Mesodermal cell (in vitro differentiated cells): ENCODE results near the gene SYNCRIP.
A peak's percentile ranks its signal among the peaks of the same experiment; 100 is the strongest.

Source experiments
- H3K27ac ChIP-seq: 2 replicates; pipeline ENCODE4 v1.7.0; 2013; ENCODE audit warnings: mild to moderate bottlenecking, low read depth, low read length, moderate library complexity; ENCODE audit not compliant: severe bottlenecking
- H3K36me3 ChIP-seq: 2 replicates; pipeline ENCODE4 v1.7.1; 2013; ENCODE audit warnings: mild to moderate bottlenecking, low read length, moderate library complexity; ENCODE audit not compliant: control insufficient read depth, insufficient read depth
- H3K4me1 ChIP-seq: one replicate; pipeline ENCODE4 v1.7.1; 2013; ENCODE audit warnings: mild to moderate bottlenecking, low read length; ENCODE audit not compliant: insufficient read depth, control insufficient read depth, poor library complexity, severe bottlenecking
- H3K4me3 ChIP-seq: 2 replicates; pipeline ENCODE4 v1.7.0; 2013; ENCODE audit warnings: low read length, control low read depth, mild to moderate bottlenecking; ENCODE audit not compliant: insufficient read depth, poor library complexity, severe bottlenecking; ENCODE audit errors: extremely low read depth
- H3K9me3 ChIP-seq: 2 replicates; pipeline ENCODE4 v1.7.1; 2013; ENCODE audit warnings: mild to moderate bottlenecking, low read length, moderate library complexity; ENCODE audit not compliant: control insufficient read depth
- WGBS, 2 experiments: methylation state at CpG; one replicate each; pipeline ENCODE4 v1.1.5; 2013; ENCODE audit warnings: missing lambda C conversion rate in 2 of 2; ENCODE audit not compliant: insufficient coverage in 2 of 2; 5-methylcytosine and 5-hydroxymethylcytosine counted together

The SYNCRIP gene

GRCh38 chr6:85662251-85662650, 19.6 kb upstream of the SYNCRIP start:
- Histone ChIP-seq H3K9me3 (peaks cover 7% of the 10 kb centered on the region), H3K36me3 (peaks cover 5% of the 10 kb centered on the region), H3K4me3 (no peak overlapping the region), H3K4me1 (no peaks in the 10 kb centered on the region), H3K27ac (no peak overlapping the region)

GRCh38 chr6:85660181-85660611, 17.5 kb upstream of the SYNCRIP start:
- H3K27ac ChIP-seq: no peak overlapping the region
- 65 to 70% methylated on average over 5 to 6 of the region's 6 CpGs for WGBS, 2 experiments

GRCh38 chr6:85650606-85651005, 7.9 kb upstream of the SYNCRIP start:
- H3K9me3 ChIP-seq: no peaks in the 10 kb centered on the region
- no peak overlapping the region for H3K27ac ChIP-seq
- no peaks in the 10 kb centered on the region for H3K36me3 ChIP-seq
- no peaks in the 10 kb centered on the region for H3K4me1 ChIP-seq
- H3K4me3 ChIP-seq: no peak overlapping the region
- WGBS, 2 experiments: 100% methylated on average over 1 of the region's 1 CpG; no CpG with 5 or more reads in 1 of the 2 experiments

More at GRCh38 chr6:85660181-85660611, 17.5 kb upstream of the SYNCRIP start:
- H3K9me3 ChIP-seq: peaks cover 7% of the 10 kb centered on the region
- H3K36me3 ChIP-seq: no peaks in the 10 kb centered on the region
- H3K4me1 ChIP-seq: no peaks in the 10 kb centered on the region
- no peak overlapping the region for H3K4me3 ChIP-seq

- Histone ChIP-seq H3K9me3 (no peaks in the 10 kb centered on the region), H3K4me3 (peak overlapping the region; percentile 59), H3K36me3 (peaks cover 21% of the 10 kb centered on the region), H3K27ac (peak overlapping the region; percentile 99), H3K4me1 (peaks cover 4% of the 10 kb centered on the region)
- WGBS, 2 experiments: 0% methylated on average over 3 of the region's 5 CpGs; no CpG with 5 or more reads in 1 of the 2 experiments
These were observed 1.6 kb upstream of the SYNCRIP start for GRCh38 chr6:85644279-85644762.

- WGBS, 2 experiments: 0% methylated on average over 51 to 55 of the region's 75 CpGs
- H3K9me3 ChIP-seq: no peaks in the 10 kb centered on the region
- peaks cover 5% of the 10 kb centered on the region for H3K4me1 ChIP-seq
- peaks cover 27% of the 10 kb centered on the region for H3K36me3 ChIP-seq
- H3K27ac ChIP-seq: peak overlapping the region; percentile 99
- H3K4me3 ChIP-seq: peak overlapping the region; percentile 59
These were observed 1.0 kb upstream of the SYNCRIP start for GRCh38 chr6:85643537-85644278.

GRCh38 chr6:85641897-85642773, 551 bp downstream of the SYNCRIP start:
- peak overlapping the region; percentile 96 for H3K4me3 ChIP-seq
- H3K27ac ChIP-seq: peak overlapping the region; percentile 100
- peaks cover 5% of the 10 kb centered on the region for H3K4me1 ChIP-seq
- peaks cover 43% of the 10 kb centered on the region for H3K36me3 ChIP-seq
- no peaks in the 10 kb centered on the region for H3K9me3 ChIP-seq
- WGBS, 2 experiments: 0% methylated on average over 35 to 63 of the region's 85 CpGs

GRCh38 chr6:85641522-85641896, 1.2 kb downstream of the SYNCRIP start:
- WGBS, 2 experiments: 0 to 1% methylated on average over 9 to 10 of the region's 14 CpGs
- peaks cover 5% of the 10 kb centered on the region for H3K4me1 ChIP-seq
- peak overlapping the region; percentile 100 for H3K27ac ChIP-seq
- no peaks in the 10 kb centered on the region for H3K9me3 ChIP-seq
- H3K4me3 ChIP-seq: peak overlapping the region; percentile 96
- peaks cover 49% of the 10 kb centered on the region for H3K36me3 ChIP-seq

- Histone ChIP-seq H3K27ac (no peak overlapping the region), H3K4me1 (peaks cover 5% of the 10 kb centered on the region), H3K9me3 (no peaks in the 10 kb centered on the region), H3K4me3 (peak overlapping the region; percentile 96), H3K36me3 (peaks cover 56% of the 10 kb centered on the region)
- WGBS, 2 experiments: 64 to 81% methylated on average over 3 of the region's 3 CpGs
These were observed 1.9 kb downstream of the SYNCRIP start for GRCh38 chr6:85640821-85641220.

GRCh38 chr6:85637579-85637978, 5.1 kb downstream of the SYNCRIP start:
- 100% methylated on average over 2 of the region's 3 CpGs; no CpG with 5 or more reads in 1 of the 2 experiments for WGBS, 2 experiments

GRCh38 chr6:85632164-85632942, 10.3 kb downstream of the SYNCRIP start:
- Histone ChIP-seq H3K4me3 (no peak overlapping the region), H3K9me3 (no peaks in the 10 kb centered on the region), H3K36me3 (peaks cover 97% of the 10 kb centered on the region), H3K4me1 (no peaks in the 10 kb centered on the region), H3K27ac (no peak overlapping the region)
- WGBS, 2 experiments: 95 to 98% methylated on average over 4 to 5 of the region's 6 CpGs

More at GRCh38 chr6:85637579-85637978, 5.1 kb downstream of the SYNCRIP start:
- Histone ChIP-seq H3K4me3 (no peak overlapping the region), H3K4me1 (peaks cover 5% of the 10 kb centered on the region), H3K9me3 (no peaks in the 10 kb centered on the region), H3K36me3 (peaks cover 87% of the 10 kb centered on the region), H3K27ac (no peak overlapping the region)
